ENCODE measurements around the gene GPX6.

GPX6 gene

GRCh38 chr6:28485482-28485881 lies 30.1 kb downstream of the GPX6 start:
- Histone ChIP-seq H3K27ac (ENCODE audit: low read length) (no peak overlapping the region), H3K36me3 (ENCODE audit: insufficient read depth, low read length) (no peaks in the 10 kb centered on the region), H2AFZ (ENCODE audit: low read depth, low read length) (no peak overlapping the region), H3K9ac (ENCODE audit: low read depth, low read length) (no peak overlapping the region), H4K20me1 (ENCODE audit: insufficient read depth, low read length) (no peaks in the 10 kb centered on the region), H3K4me3 (ENCODE audit: low read depth in 1 of 2, low read length in 2 of 2) (no peak overlapping the region), H3K4me2 (ENCODE audit: insufficient read depth, low read length) (no peak overlapping the region), H3K79me2 (ENCODE audit: insufficient read depth, low read length) (no peaks in the 10 kb centered on the region), H3K4me1 (ENCODE audit: insufficient read depth, low read length) (no peaks in the 10 kb centered on the region), H3K27me3 (ENCODE audit: insufficient read depth, low read length, poor library complexity) (peaks cover 17% of the 10 kb centered on the region), H3K9me3 (ENCODE audit: insufficient read depth, low read length, severe bottlenecking) (no peaks in the 10 kb centered on the region)
- TF ChIP-seq CTCF (IDR thresholded peaks at IDR 0.05; ENCODE audit: borderline replicate concordance, extremely low read depth, low read length, poor library complexity, severe bottlenecking) (no peak), EZH2 (IDR thresholded peaks at IDR 0.05; ENCODE audit: borderline replicate concordance, low read depth, low read length, severe bottlenecking) (no peak)
- ATAC-seq (ENCODE audit: insufficient read depth, low read depth) (no peak), DNase-seq (no peak)

- DNase-seq (no peak), ATAC-seq (ENCODE audit: insufficient read depth, low read depth) (no peak)
- no peak overlapping the region for H2AFZ ChIP-seq (ENCODE audit: low read depth, low read length)
- H3K4me1 ChIP-seq (ENCODE audit: insufficient read depth, low read length): no peaks in the 10 kb centered on the region
- no peaks in the 10 kb centered on the region for H3K9me3 ChIP-seq (ENCODE audit: insufficient read depth, low read length, severe bottlenecking)
- no peaks in the 10 kb centered on the region for H3K79me2 ChIP-seq (ENCODE audit: insufficient read depth, low read length)
- H3K4me3 ChIP-seq (ENCODE audit: low read depth in 1 of 2, low read length in 2 of 2): no peak overlapping the region
- no peak overlapping the region for H3K9ac ChIP-seq (ENCODE audit: low read depth, low read length)
- no peaks in the 10 kb centered on the region for H4K20me1 ChIP-seq (ENCODE audit: insufficient read depth, low read length)
- H3K4me2 ChIP-seq (ENCODE audit: insufficient read depth, low read length): no peak overlapping the region
- peaks cover 24% of the 10 kb centered on the region for H3K27me3 ChIP-seq (ENCODE audit: insufficient read depth, low read length, poor library complexity)
- no peak overlapping the region for H3K27ac ChIP-seq (ENCODE audit: low read length)
- TF ChIP-seq EZH2 (IDR thresholded peaks at IDR 0.05; ENCODE audit: borderline replicate concordance, low read depth, low read length, severe bottlenecking) (no peak), CTCF (IDR thresholded peaks at IDR 0.05; ENCODE audit: borderline replicate concordance, extremely low read depth, low read length, poor library complexity, severe bottlenecking) (no peak)
- no peaks in the 10 kb centered on the region for H3K36me3 ChIP-seq (ENCODE audit: insufficient read depth, low read length)
Measured at GRCh38 chr6:28480253-28480932, 35.2 kb downstream of the GPX6 start.

- Histone ChIP-seq H3K36me3 (ENCODE audit: insufficient read depth, low read length) (no peaks in the 10 kb centered on the region), H3K79me2 (ENCODE audit: insufficient read depth, low read length) (no peaks in the 10 kb centered on the region), H2AFZ (ENCODE audit: low read depth, low read length) (no peak overlapping the region), H3K4me3 (ENCODE audit: low read depth in 1 of 2, low read length in 2 of 2) (no peak overlapping the region), H3K4me1 (ENCODE audit: insufficient read depth, low read length) (no peaks in the 10 kb centered on the region), H3K4me2 (ENCODE audit: insufficient read depth, low read length) (no peak overlapping the region), H4K20me1 (ENCODE audit: insufficient read depth, low read length) (no peaks in the 10 kb centered on the region), H3K27ac (ENCODE audit: low read length) (no peak overlapping the region), H3K27me3 (ENCODE audit: insufficient read depth, low read length, poor library complexity) (peaks cover 24% of the 10 kb centered on the region), H3K9ac (ENCODE audit: low read depth, low read length) (no peak overlapping the region), H3K9me3 (ENCODE audit: insufficient read depth, low read length, severe bottlenecking) (no peaks in the 10 kb centered on the region)
- TF ChIP-seq EZH2 (IDR thresholded peaks at IDR 0.05; ENCODE audit: borderline replicate concordance, low read depth, low read length, severe bottlenecking): no peak
- no peak for TF ChIP-seq CTCF (IDR thresholded peaks at IDR 0.05; ENCODE audit: borderline replicate concordance, extremely low read depth, low read length, poor library complexity, severe bottlenecking)
- ATAC-seq (ENCODE audit: insufficient read depth, low read depth) (no peak), DNase-seq (no peak)
Measured at GRCh38 chr6:28478518-28478917, 37.1 kb downstream of the GPX6 start.

All from DND-41 (cell line).